GM18868 (cell line): Measurements from ENCODE around the gene CXXC5.

ENCODE experiments used
- ATAC-seq: cut with Tn5 transposase; IDR thresholded peaks from one replicate; pipeline ENCODE4 v1.9.1; 2021; ENCODE audit warnings: mild to moderate bottlenecking, moderate library complexity; ENCODE audit not compliant: unreplicated experiment

Gene CXXC5

GRCh38 chr5:139638090-139638735 lies 9.9 kb upstream of the CXXC5 start:
- ATAC-seq = no peak

GRCh38 chr5:139638736-139639618 lies 9.2 kb upstream of the CXXC5 start:
- ATAC-seq = no peak

- no peak for ATAC-seq
These were observed 8.3 kb upstream of the CXXC5 start for GRCh38 chr5:139639619-139640380.

- ATAC-seq = no peak
These were observed 7.6 kb upstream of the CXXC5 start for GRCh38 chr5:139640421-139641115.

GRCh38 chr5:139641116-139642080 lies 6.8 kb upstream of the CXXC5 start:
- ATAC-seq = no peak

GRCh38 chr5:139642213-139642612 lies 5.9 kb upstream of the CXXC5 start:
- no peak for ATAC-seq

- ATAC-seq = no peak
These were observed 5.0 kb upstream of the CXXC5 start for GRCh38 chr5:139642891-139643871.

- ATAC-seq = no peak
These were observed 4.1 kb upstream of the CXXC5 start for GRCh38 chr5:139644001-139644456.

- ATAC-seq = no peak
These were observed 3.3 kb upstream of the CXXC5 start for GRCh38 chr5:139644646-139645429.

GRCh38 chr5:139645430-139645871 lies 2.7 kb upstream of the CXXC5 start:
- ATAC-seq = no peak

- ATAC-seq = no peak
These were observed 2.0 kb upstream of the CXXC5 start for GRCh38 chr5:139646111-139646510.

GRCh38 chr5:139646912-139647505 lies 1.1 kb upstream of the CXXC5 start:
- no peak for ATAC-seq

- no peak for ATAC-seq
These were observed 494 bp upstream of the CXXC5 start for GRCh38 chr5:139647506-139648204.

GRCh38 chr5:139649082-139649991 lies 1.2 kb downstream of the CXXC5 start:
- no peak for ATAC-seq

- ATAC-seq = no peak
These were observed 2.0 kb downstream of the CXXC5 start for GRCh38 chr5:139650031-139650688.
